ENCODE data around the gene MKNK2.

MKNK2 gene

GRCh38 chr19:2021453-2022140, 29.4 kb downstream of the MKNK2 start:
- no peak for DNase-seq

GRCh38 chr19:2018752-2019151, 32.3 kb downstream of the MKNK2 start:
- no peak for DNase-seq

GRCh38 chr19:2016041-2016807, 34.8 kb downstream of the MKNK2 start:
- peak; percentile 78 for DNase-seq

- DNase-seq = peak; percentile 69
Observed at GRCh38 chr19:2015608-2015950, 35.5 kb downstream of the MKNK2 start, which contains the start of gene BTBD2. BTBD2 (minus strand) TSS chr19:2015714; CDS start chr19:2015703, 11 bp downstream.

GRCh38 chr19:2014731-2015607, 36.1 kb downstream of the MKNK2 start:
- no peak for DNase-seq

- DNase-seq = no peak
Observed at GRCh38 chr19:2014131-2014571, 36.9 kb downstream of the MKNK2 start.

- no peak for DNase-seq
Observed at GRCh38 chr19:2013683-2013961, 37.4 kb downstream of the MKNK2 start.

- no peak for DNase-seq
Observed at GRCh38 chr19:2012941-2013682, 37.9 kb downstream of the MKNK2 start.

- no peak for DNase-seq
Observed at GRCh38 chr19:2011169-2011568, 39.9 kb downstream of the MKNK2 start.

- no peak for DNase-seq
Observed at GRCh38 chr19:2010135-2010668, 40.8 kb downstream of the MKNK2 start.

GRCh38 chr19:2003874-2004273, 47.2 kb downstream of the MKNK2 start:
- DNase-seq = no peak

- no peak for DNase-seq
Observed at GRCh38 chr19:1999856-2000515, 51.1 kb downstream of the MKNK2 start.

GRCh38 chr19:1998712-1999708, 52.0 kb downstream of the MKNK2 start:
- DNase-seq = no peak

GRCh38 chr19:1997353-1998233, 53.5 kb downstream of the MKNK2 start:
- no peak for DNase-seq

GRCh38 chr19:1992759-1993260, 58.2 kb downstream of the MKNK2 start:
- peak; percentile 18 for DNase-seq

- DNase-seq = no peak
Observed at GRCh38 chr19:1991018-1991913, 59.8 kb downstream of the MKNK2 start.

GRCh38 chr19:1990230-1991017, 60.6 kb downstream of the MKNK2 start:
- DNase-seq = no peak

Data from CD4-positive, alpha-beta T cell treated with Interleukin-12 subunit alpha and Interleukin-12 subunit beta, for 1 hour (primary cell).